ENCODE data around the gene TRERF1.

TRERF1 gene

GRCh38 chr6:42366011-42366705 is 85.6 kb downstream of the TRERF1 start:
- DNase-seq = no peak

GRCh38 chr6:42365021-42365420 is 86.7 kb downstream of the TRERF1 start:
- DNase-seq = no peak

- no peak for DNase-seq
These were observed 87.5 kb downstream of the TRERF1 start for GRCh38 chr6:42363926-42364849.

- DNase-seq = no peak
These were observed 90.7 kb downstream of the TRERF1 start for GRCh38 chr6:42361036-42361435.

GRCh38 chr6:42359021-42359420 is 92.7 kb downstream of the TRERF1 start:
- no peak for DNase-seq

GRCh38 chr6:42355416-42355815 is 96.3 kb downstream of the TRERF1 start:
- no peak for DNase-seq

- DNase-seq = no peak
These were observed 97.0 kb downstream of the TRERF1 start for GRCh38 chr6:42354702-42355101.

- DNase-seq = no peak
These were observed 98.7 kb downstream of the TRERF1 start for GRCh38 chr6:42352856-42353564.

GRCh38 chr6:42350911-42351310 is 100.8 kb downstream of the TRERF1 start:
- DNase-seq = no peak

- DNase-seq = no peak
These were observed 101.8 kb downstream of the TRERF1 start for GRCh38 chr6:42349753-42350511.

GRCh38 chr6:42347456-42347855 is 104.3 kb downstream of the TRERF1 start:
- DNase-seq = no peak

GRCh38 chr6:42345696-42346416 is 105.9 kb downstream of the TRERF1 start:
- DNase-seq = no peak

- DNase-seq = no peak
These were observed 107.0 kb downstream of the TRERF1 start for GRCh38 chr6:42344756-42345155.

- DNase-seq = no peak
These were observed 109.8 kb downstream of the TRERF1 start for GRCh38 chr6:42341771-42342553.

GRCh38 chr6:42341221-42341620 is 110.5 kb downstream of the TRERF1 start:
- DNase-seq = no peak

- DNase-seq = no peak
These were observed 111.2 kb downstream of the TRERF1 start for GRCh38 chr6:42340511-42340910.

- no peak for DNase-seq
These were observed 111.7 kb downstream of the TRERF1 start for GRCh38 chr6:42339991-42340401.

- DNase-seq = no peak
These were observed 112.9 kb downstream of the TRERF1 start for GRCh38 chr6:42338744-42339222.

GRCh38 chr6:42337985-42338743 is 113.6 kb downstream of the TRERF1 start:
- DNase-seq = no peak

- no peak for DNase-seq
These were observed 115.3 kb downstream of the TRERF1 start for GRCh38 chr6:42336431-42336830.
